Gastroesophageal sphincter (tissue), 4 donors: ENCODE data around the gene PPFIBP1. TPM values are rescaled to one million over a fixed set of nuclear protein-coding genes. Genes with fewer than 3 reads are reported as not detected.

Source experiments
- ATAC-seq: fragments of 150-250 bp; one replicate; pipeline ENCODE4 v1.9.1; 2016; ENCODE audit warnings: mild to moderate bottlenecking, moderate library complexity
- H3K27ac ChIP-seq, 4 donors: fragments of 200-600 bp; sonication (generic) in 3 of 4; 1 replicate in 3 of 4; 2 replicates in 1 of 4; pipeline ENCODE4 v1.5.1; 2016 to 2019
- H3K27me3 ChIP-seq: fragments of 200-600 bp; sonication (generic); one replicate; pipeline ENCODE4 v1.5.1; 2019
- H3K36me3 ChIP-seq, 2 donors: fragments of 200-600 bp; sonication (generic); one replicate each; pipeline ENCODE4 v1.5.1; 2019; ENCODE audit warnings: control low read depth in 1 of 2
- H3K4me1 ChIP-seq, 3 donors: fragments of 200-600 bp; sonication (generic); 1 replicate in 2 of 3; 2 replicates in 1 of 3; pipeline ENCODE4 v1.5.1; 2016 to 2019; ENCODE audit warnings: control low read depth in 2 of 3
- H3K4me3 ChIP-seq, 2 donors: fragments of 200-600 bp; sonication (generic); one replicate each; pipeline ENCODE4 v1.5.1; 2019; ENCODE audit warnings: mild to moderate bottlenecking in 1 of 2, moderate library complexity in 1 of 2
- H3K9me3 ChIP-seq, 3 donors: fragments of 200-600 bp; sonication (generic); one replicate each; pipeline ENCODE4 v1.5.1; 2017 to 2019; ENCODE audit warnings: control low read depth in 2 of 3
- CTCF ChIP-seq, 4 experiments: fragments of 200-600 bp in 2 of 4; fragments of 450-650 bp in 2 of 4; sonication (generic) in 1 of 4; IDR thresholded peaks; one replicate each; pipeline ENCODE4 v1.5.1; 2017 to 2019; ENCODE audit warnings: antibody characterized with exemption in 4 of 4, mild to moderate bottlenecking in 2 of 4, moderate library complexity in 2 of 4
- EP300 ChIP-seq: sonication (generic); formaldehyde crosslinking; IDR thresholded peaks from one replicate; pipeline ENCODE4 v1.6.1; 2017; ENCODE audit warnings: antibody characterized with exemption, mild to moderate bottlenecking
- POLR2A ChIP-seq, 2 donors: fragments of 450-650 bp; IDR thresholded peaks; one replicate each; pipeline ENCODE4 v1.6.1; 2017; ENCODE audit warnings: antibody characterized with exemption in 2 of 2, mild to moderate bottlenecking in 2 of 2, moderate library complexity in 1 of 2
- POLR2AphosphoS5 ChIP-seq: sonication (generic); formaldehyde crosslinking; IDR thresholded peaks from one replicate; pipeline ENCODE4 v1.6.1; 2017; ENCODE audit warnings: antibody characterized with exemption
- WGBS, 2 donors: methylation state at CpG; one replicate each; pipeline ENCODE4 v1.1.5; 2018; ENCODE audit warnings: low coverage in 1 of 2; 5-methylcytosine and 5-hydroxymethylcytosine counted together
- total RNA-seq, 4 donors: library from RNA; depleted of rRNA; stranded (reverse); fragments of >200 nt; gene quantifications; one replicate each; pipeline ENCODE4 v1.1.0, GENCODE V29; 2016

Gene PPFIBP1
- total RNA-seq, 4 donors from 2014 or later: 70.7 to 78.7 (median 72.5) TPM

GRCh38 chr12:27711967-27712366 is 188.0 kb downstream of the PPFIBP1 start:
- no peaks in the 10 kb centered on the region for H3K27me3 ChIP-seq
- no peak for TF ChIP-seq CTCF (IDR thresholded peaks at IDR 0.05)
- TF ChIP-seq POLR2A (IDR thresholded peaks at IDR 0.05): no peak
- no peak for TF ChIP-seq EP300
- no peak for TF ChIP-seq POLR2AphosphoS5
- no peak for ATAC-seq
- H3K4me1 ChIP-seq: peaks cover 0 to 35% (median 7%) of the 10 kb centered on the region in 3 donors
- H3K27ac ChIP-seq: no peak overlapping the region
- 60 to 64% methylated on average over 2 of the region's 2 CpGs for WGBS, 2 donors
- H3K4me3 ChIP-seq: peak overlapping the region in 1 of 2 donors; percentile 85
- peaks cover 0 to 23% of the 10 kb centered on the region in 2 donors for H3K36me3 ChIP-seq
- H3K9me3 ChIP-seq: no peaks in the 10 kb centered on the region

- Histone ChIP-seq H3K4me3 (no peak overlapping the region), H3K9me3 (no peaks in the 10 kb centered on the region), H3K27me3 (no peaks in the 10 kb centered on the region), H3K27ac (no peak overlapping the region), H3K4me1 (no peaks in the 10 kb centered on the region), H3K36me3 (peaks cover 4 to 87% of the 10 kb centered on the region in 2 donors)
- no peak for TF ChIP-seq POLR2AphosphoS5
- TF ChIP-seq POLR2A (IDR thresholded peaks at IDR 0.05): no peak
- TF ChIP-seq EP300: no peak
- WGBS, 2 donors: 60 to 69% methylated on average over 1 of the region's 1 CpG
- no peak for ATAC-seq
Measured at GRCh38 chr12:27723212-27723611, 199.2 kb downstream of the PPFIBP1 start.

- TF ChIP-seq POLR2AphosphoS5 (no peak), EP300 (no peak), POLR2A (IDR thresholded peaks at IDR 0.05) (no peak), CTCF (IDR thresholded peaks at IDR 0.05) (no peak)
- no peak for ATAC-seq
- no peaks in the 10 kb centered on the region for H3K9me3 ChIP-seq
- H3K36me3 ChIP-seq: peaks cover 0 to 69% of the 10 kb centered on the region in 2 donors
- H3K4me3 ChIP-seq: no peak overlapping the region
- H3K27me3 ChIP-seq: no peaks in the 10 kb centered on the region
- WGBS, 2 donors: 82 to 87% methylated on average over 4 of the region's 4 CpGs
- H3K4me1 ChIP-seq: no peaks in the 10 kb centered on the region
- H3K27ac ChIP-seq: no peak overlapping the region
Measured at GRCh38 chr12:27730097-27730588, 206.1 kb downstream of the PPFIBP1 start.

GRCh38 chr12:27732281-27732680 is 208.3 kb downstream of the PPFIBP1 start:
- Histone ChIP-seq H3K4me3 (no peak overlapping the region), H3K36me3 (peaks cover 0 to 69% of the 10 kb centered on the region in 2 donors), H3K4me1 (no peaks in the 10 kb centered on the region), H3K27ac (no peak overlapping the region), H3K27me3 (no peaks in the 10 kb centered on the region), H3K9me3 (no peaks in the 10 kb centered on the region)
- ATAC-seq: no peak
- TF ChIP-seq CTCF (IDR thresholded peaks at IDR 0.05): peak in 1 of 4 experiments; percentile 11
- no peak for TF ChIP-seq POLR2AphosphoS5
- WGBS, 2 donors: 42 to 74% methylated on average over 2 of the region's 2 CpGs

GRCh38 chr12:27733052-27733656 is 209.1 kb downstream of the PPFIBP1 start:
- Histone ChIP-seq H3K4me1 (no peaks in the 10 kb centered on the region), H3K36me3 (peaks cover 0 to 75% of the 10 kb centered on the region in 2 donors), H3K4me3 (no peak overlapping the region), H3K27me3 (no peaks in the 10 kb centered on the region), H3K27ac (no peak overlapping the region), H3K9me3 (no peaks in the 10 kb centered on the region)
- TF ChIP-seq EP300 (no peak), CTCF (IDR thresholded peaks at IDR 0.05) (peak; percentile 60 to 90 (median 78))
- 34 to 43% methylated on average over 3 of the region's 3 CpGs for WGBS, 2 donors
- ATAC-seq: no peak
